LHCN-M2 (cell line): ENCODE measurements around the gene MYO9B. TPM values are rescaled to one million over a fixed set of nuclear protein-coding genes. Genes with fewer than 3 reads are reported as not detected.
"Not testable (repeated sequence)": the region's sequence is repeated elsewhere in the genome, so short reads cannot be mapped to it uniquely, and the experiment has no call there.

Experiments used
- DNase-seq: peaks from one replicate; pipeline ENCODE4 v3.0.0-alpha.2; 2012; ENCODE audit warnings: low read depth
- total RNA-seq: library from RNA; depleted of rRNA; stranded (reverse); fragments of >200 nt; gene quantifications from 2 replicates; pipeline ENCODE4 v1.2.3, GENCODE V29; 2014

MYO9B gene
- total RNA-seq, 1 experiment from 2014 or later, result 52.1 TPM

GRCh38 chr19:17114414-17114831 lies 38.8 kb downstream of the MYO9B start:
- no peak for DNase-seq

DNA sequence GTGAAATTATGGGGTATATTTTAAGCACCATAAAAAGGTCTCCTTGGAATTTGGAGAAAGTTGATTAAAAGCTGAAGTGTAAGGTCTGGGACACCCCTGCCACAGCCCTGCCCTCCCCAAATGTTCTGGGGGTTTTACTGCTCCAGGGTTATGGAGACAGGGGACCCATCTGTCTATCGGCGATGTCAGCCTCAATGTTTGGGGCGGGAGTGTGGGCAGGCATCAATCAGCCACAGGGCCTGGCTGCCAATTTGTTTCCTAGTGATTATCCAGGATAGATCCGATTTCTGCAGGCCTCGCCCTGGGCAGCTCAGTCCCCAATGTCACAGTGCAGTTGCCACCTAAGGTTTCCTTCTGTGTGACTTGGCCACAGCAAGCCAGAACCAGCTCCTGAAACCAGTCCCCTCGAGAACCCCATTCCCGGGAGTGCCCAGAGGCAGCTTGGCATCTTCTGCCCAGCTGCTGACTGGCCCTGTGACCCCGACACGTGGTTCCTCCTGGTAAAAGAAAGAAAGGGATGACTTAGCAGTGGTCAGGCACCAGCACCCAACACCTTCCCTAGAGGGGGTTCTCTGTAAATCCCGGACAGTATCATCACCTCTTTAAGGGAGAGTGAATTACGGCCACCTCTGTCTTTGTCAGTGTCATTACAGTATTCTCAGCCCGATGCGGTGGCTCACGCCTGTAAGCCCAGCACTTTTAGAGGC lies 41.6 kb downstream of the MYO9B start:
- no peak for DNase-seq

DNA sequence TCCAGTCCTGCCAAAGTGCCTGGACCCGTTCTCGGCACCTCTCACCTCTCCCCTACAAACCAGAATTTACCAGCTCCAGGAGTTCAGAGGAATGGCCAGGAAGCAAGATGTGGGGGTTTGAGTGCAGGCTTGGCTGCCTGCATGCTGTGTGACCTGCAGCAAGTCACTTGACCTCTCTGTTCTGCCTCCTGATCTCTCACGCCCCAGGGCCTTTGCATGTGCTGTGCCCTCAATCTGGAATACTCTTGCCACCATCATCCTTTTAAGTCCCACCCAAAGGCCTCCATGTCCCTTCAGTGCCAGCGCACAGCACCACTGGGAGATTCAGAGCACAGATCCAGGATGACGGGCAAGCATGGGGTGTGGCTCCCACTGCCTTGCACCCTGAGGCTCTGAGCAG lies 43.4 kb downstream of the MYO9B start:
- no peak for DNase-seq

DNA sequence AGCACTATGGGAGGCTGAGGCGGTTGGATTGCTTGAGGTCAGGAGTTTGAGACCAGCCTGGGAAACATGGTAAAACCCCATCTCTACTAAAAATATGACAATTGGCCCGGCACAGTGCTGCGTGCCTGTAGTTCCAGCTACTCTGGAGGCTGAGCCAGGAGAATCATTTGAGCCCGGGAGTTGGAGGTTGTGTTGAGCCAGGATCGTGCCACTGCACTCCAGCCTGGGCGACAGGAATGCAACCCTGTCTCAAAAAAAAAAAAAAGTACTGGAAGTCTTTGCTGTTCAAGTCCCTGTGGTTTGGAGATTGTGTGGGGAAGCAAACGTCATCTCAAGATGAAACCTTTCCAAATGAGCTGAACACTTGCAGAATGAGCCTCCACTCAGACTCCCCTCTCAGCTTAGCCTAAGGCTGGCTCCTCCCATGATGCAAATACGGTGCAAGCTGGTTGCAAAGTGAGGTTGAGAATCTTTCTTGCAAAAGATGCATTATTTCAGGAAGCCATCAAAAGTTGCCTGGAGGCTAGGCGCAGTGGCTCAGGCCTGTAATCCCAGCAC lies 46.2 kb downstream of the MYO9B start:
- DNase-seq, result no peak

- DNase-seq, result no peak
Observed at GRCh38 chr19:17123041-17123440, 47.5 kb downstream of the MYO9B start.

DNA sequence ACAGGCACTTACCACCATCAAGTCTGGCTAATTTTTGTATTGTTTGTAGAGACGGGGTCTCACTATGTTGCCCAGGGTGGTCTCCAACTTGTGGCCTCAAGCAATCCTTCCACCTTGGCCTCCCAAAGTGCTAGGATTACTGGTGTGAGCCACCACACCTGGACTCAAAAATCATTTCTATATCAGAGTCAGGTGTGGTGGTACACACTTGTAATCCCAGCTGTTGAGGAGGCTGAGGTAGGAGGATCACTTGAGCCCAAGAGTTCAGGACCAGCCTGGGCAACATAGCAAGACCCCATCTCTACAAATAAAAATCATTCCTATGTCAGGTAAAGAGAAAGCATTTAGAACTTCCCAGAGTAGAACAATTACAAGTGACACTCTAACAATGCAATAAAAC lies 48.4 kb downstream of the MYO9B start:
- DNase-seq, result no peak

GRCh38 chr19:17125062-17125727 lies 49.6 kb downstream of the MYO9B start:
- no peak for DNase-seq

GRCh38 chr19:17125728-17126677 lies 50.4 kb downstream of the MYO9B start:
- no peak for DNase-seq

DNA sequence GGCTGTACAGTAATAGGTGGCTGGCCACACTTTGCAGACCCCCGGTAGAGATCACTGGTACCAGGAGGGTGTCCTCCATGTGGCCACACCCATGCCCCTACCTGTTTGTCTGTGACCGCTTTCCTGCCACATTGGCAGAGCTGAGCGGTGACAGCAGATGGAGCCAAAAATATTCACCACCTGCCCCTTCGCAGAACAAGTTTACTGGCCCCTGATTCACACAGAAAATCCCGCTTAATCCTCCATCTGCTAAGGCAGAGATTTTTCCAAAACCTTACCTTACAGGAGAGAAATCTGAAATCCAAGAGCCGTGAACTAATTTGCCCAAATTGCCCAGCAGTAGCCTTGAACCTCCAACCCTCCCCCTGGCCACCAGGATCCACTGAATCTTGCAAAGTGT lies 52.1 kb downstream of the MYO9B start:
- no peak for DNase-seq

- DNase-seq, result no peak
Observed at GRCh38 chr19:17128403-17128802, 52.8 kb downstream of the MYO9B start.

GRCh38 chr19:17128820-17129219 lies 53.2 kb downstream of the MYO9B start:
- DNase-seq, result no peak

GRCh38 chr19:17129377-17129776 lies 53.8 kb downstream of the MYO9B start:
- no peak for DNase-seq

- peak; percentile 94 for DNase-seq
Observed at GRCh38 chr19:17135001-17135853, 59.6 kb downstream of the MYO9B start.

DNA sequence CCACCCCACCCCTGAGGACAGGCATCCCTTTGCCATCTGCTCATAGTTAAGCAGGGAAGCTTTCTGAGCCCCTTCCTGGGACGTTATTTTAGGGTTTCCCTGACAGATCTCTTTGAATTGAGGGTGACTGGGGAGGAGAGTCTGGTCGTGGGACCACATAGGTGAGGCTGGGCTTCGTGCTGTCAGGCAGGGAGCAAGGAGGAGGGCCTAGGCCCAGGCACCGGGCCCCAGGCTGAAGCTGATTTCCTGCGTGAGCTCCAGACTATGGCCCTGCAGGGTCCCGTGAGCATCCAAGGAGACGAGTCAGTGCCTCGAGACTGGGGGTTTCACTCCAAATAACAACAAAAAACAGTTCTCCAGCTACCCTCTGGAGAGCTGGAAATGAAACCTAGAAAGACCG lies 60.4 kb downstream of the MYO9B start:
- no peak for DNase-seq

GRCh38 chr19:17136617-17137016 lies 61.0 kb downstream of the MYO9B start:
- no peak for DNase-seq

DNA sequence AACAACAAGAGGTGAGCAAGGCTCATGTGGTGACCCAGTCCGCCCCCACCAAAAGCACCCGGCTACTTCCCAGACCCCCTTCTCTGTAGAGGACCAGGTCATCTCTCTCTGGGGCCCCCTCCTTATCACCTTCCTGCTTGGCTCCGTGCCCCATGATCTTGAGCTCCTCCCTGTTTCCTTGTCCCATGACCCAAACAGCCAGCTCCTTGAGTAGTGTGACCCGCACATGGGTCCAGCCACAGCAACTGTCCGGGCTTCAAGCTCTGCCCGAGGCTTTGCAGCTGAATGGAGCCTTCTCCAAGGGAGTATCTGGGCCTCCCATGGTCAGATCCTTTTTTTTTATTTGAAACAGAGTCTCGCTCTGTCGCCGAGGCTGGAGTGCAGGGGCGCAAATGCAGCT lies 61.8 kb downstream of the MYO9B start:
- no peak for DNase-seq

GRCh38 chr19:17138052-17138846 lies 62.7 kb downstream of the MYO9B start:
- DNase-seq, result not testable (repeated sequence)

DNA sequence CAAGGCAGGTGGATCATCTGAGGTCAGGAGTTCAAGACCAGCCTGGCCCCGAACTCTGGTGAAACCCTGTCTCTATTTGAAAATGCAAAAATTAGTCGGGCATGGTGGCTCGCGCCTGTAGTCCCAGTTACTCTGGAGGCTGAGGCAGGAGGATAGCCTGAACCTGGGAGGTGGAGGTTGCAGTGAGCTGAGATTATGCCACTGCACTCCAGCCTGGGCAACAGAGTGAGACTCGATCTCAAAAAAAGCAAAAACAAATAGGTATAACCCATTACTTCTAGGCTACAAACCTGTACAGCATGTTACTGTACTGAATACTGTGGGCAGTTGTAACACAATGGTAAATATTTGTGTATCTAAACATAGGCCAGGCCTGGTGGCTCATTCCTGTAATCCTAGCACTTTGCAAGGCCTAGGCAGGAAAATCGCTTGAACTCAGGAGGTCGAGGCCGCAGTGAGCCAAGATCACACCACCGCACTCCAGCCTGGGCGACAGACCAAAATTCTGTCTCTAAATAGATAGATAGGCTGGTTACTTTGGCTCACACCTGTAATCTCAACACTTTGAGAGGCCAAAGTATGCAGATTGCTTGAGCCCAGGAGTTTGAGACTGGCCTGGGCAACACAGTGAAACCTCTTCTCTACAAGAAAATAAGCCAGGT lies 63.5 kb downstream of the MYO9B start:
- DNase-seq, result no peak

DNA sequence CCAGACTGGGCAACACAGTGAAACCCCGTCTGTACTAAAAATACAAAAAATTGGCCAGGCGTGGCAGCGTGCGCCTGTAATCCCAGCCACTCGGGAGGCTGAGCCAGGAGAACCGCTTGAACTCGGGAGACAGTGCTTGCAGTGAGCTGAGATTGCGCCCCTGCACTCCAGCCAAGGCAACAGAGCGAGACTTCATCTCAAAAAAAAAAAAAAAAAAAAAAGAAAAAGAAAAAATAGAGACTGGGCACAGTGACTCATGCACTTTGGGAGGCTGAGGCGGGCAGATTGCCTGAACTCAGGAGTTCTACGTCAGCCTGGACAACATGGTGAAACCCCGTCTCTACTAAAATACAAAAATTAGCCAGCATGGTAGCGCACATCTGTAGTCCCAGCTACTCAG lies 69.2 kb downstream of the MYO9B start:
- peak; percentile 53 for DNase-seq
